Measurements from ENCODE around the gene HOXD12. TPM values are rescaled to one million over a fixed set of nuclear protein-coding genes. Genes with fewer than 3 reads are reported as not detected.

The HOXD12 gene
- total RNA-seq, 2 experiments from 2014 or later: not detected

DNA sequence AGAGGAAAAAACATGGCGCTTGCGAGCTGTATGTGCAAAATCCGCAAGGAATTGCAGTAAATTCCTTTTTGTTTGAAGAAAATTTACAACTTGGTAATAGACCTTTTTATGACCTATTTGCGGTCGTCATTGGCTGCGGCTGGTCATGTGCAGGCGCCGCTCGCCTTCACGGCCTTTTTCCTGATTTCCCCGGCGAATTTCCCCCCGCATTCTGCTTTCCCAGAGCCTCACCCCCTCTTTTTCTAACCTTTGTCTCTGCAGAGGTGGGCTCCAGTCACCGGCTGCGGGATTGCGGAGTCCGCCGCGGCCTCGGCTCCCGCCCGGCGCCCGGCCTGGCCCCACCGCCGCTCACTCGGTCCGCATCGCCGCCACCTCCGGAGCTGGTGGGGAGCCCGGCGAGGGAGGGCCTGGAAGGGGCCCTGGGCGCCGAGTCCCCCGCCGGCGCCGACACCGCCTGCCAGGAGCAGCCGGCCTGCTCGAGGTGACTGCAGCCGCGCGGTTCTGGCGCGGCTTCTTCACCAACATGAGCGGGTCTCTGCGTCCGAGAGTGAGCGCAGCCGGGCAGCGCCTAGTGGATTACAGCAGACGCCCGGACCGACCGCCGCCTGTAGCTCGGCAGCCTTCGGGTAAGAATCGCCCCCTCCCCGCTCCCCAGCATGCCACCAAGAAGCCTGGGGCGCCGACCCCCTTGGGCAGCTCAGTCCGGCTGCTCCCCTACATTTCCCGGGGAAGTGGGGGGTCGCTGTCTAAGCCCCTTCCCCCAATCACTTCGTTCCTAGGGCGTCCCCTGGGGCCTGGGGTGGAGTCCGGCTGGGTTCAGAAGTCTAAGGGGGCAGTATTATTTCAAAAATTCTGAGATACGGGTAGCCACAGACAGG, 37.0 kb downstream of the HOXD12 start:
- H3K9me3 Mint-ChIP-seq (ENCODE audit: low read depth): no peaks in the 10 kb centered on the region
- peaks cover 2% of the 10 kb centered on the region for H3K36me3 Mint-ChIP-seq
- CTCF ChIA-PET: interaction anchor here (0.8 to 1.0 kb wide), 2 partner anchors 9 to 318 kb away, joined by 3 read pairs; no protein-coding TSS in a partner anchor
- peaks cover 20% of the 10 kb centered on the region for H3K4me1 Mint-ChIP-seq
- H3K4me3 Mint-ChIP-seq: no peak overlapping the region
- no peak for DNase-seq
- H3K27me3 Mint-ChIP-seq: peaks cover 89% of the 10 kb centered on the region
- ATAC-seq: no peak
- H3K27ac Mint-ChIP-seq: no peak overlapping the region

DNA sequence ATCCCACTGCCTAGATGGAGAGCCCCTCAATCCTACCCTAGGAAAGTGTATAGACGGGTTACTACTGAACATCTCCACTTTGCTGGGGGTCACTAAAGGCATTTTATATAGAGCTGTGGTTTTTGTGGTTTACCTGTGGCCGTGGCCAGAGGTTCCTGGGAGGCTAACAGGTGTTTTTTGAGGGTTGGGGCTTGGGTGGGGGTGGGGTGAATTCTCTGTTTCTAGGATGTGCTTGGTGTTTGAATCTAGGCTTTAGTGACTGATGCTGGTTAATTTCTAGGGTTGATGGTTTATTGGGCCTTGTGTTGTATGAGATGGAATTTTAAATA, 37.6 kb downstream of the HOXD12 start:
- DNase-seq (no peak), ATAC-seq (no peak)
- CTCF ChIA-PET: no interaction called here
- Mint-ChIP-seq H3K4me1 (peaks cover 17% of the 10 kb centered on the region), H3K4me3 (no peak overlapping the region), H3K27ac (no peak overlapping the region), H3K9me3 (ENCODE audit: low read depth) (no peaks in the 10 kb centered on the region), H3K27me3 (peaks cover 91% of the 10 kb centered on the region), H3K36me3 (peaks cover 2% of the 10 kb centered on the region)

DNA sequence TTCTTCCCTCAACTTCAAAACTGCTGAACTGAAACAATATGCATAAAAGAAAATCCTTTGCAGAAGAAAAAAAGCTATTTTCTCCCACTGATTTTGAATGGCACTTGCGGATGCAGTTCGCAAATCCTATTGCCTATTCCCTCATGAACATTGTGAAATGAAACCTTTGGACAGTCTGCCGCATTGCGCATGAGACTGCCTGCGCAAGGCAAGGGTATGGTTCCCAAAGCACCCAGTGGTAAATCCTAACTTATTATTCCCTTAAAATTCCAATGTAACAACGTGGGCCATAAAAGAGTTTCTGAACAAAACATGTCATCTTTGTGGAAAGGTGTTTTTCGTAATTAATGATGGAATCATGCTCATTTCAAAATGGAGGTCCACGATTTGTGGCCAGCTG, 38.3 kb downstream of the HOXD12 start:
- DNase-seq (no peak), ATAC-seq (no peak)
- Mint-ChIP-seq H3K4me3 (no peak overlapping the region), H3K4me1 (peaks cover 15% of the 10 kb centered on the region), H3K36me3 (peaks cover 2% of the 10 kb centered on the region), H3K27ac (no peak overlapping the region), H3K27me3 (peaks cover 90% of the 10 kb centered on the region), H3K9me3 (ENCODE audit: low read depth) (no peaks in the 10 kb centered on the region)
- CTCF ChIA-PET: interaction anchor here (2.6 to 3.9 kb wide), 3 partner anchors 11 to 513 kb away, joined by 14 to 50 read pairs (median 34); no protein-coding TSS in a partner anchor

DNA sequence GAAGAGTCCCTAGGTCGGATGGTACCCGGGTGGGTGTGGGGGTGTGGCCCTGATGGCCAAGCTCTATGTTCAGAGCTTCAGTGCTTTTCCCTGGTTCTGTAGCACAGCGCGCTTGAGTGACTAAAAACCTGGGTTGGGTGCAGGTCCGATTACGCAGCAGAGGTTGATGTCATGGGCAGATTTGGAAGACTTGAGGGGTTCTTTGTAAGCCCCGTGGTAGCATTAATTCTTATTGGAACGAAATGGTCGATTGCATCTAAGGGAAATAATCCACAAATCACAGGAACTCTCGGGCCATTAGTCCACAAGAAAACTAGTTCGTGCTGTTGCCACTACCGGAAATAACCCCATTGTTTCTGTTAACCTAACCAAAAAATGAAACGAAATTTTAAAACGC, 38.9 kb downstream of the HOXD12 start:
- peaks cover 88% of the 10 kb centered on the region for H3K27me3 Mint-ChIP-seq
- H3K36me3 Mint-ChIP-seq: peaks cover 2% of the 10 kb centered on the region
- no peak overlapping the region for H3K27ac Mint-ChIP-seq
- DNase-seq (no peak), ATAC-seq (no peak)
- H3K4me3 Mint-ChIP-seq: no peak overlapping the region
- no peaks in the 10 kb centered on the region for H3K9me3 Mint-ChIP-seq (ENCODE audit: low read depth)
- H3K4me1 Mint-ChIP-seq: peaks cover 15% of the 10 kb centered on the region
- CTCF ChIA-PET: interaction anchor here (2.6 to 3.9 kb wide), 4 partner anchors 11 to 513 kb away, joined by 14 to 50 read pairs (median 30); no protein-coding TSS in a partner anchor

DNA sequence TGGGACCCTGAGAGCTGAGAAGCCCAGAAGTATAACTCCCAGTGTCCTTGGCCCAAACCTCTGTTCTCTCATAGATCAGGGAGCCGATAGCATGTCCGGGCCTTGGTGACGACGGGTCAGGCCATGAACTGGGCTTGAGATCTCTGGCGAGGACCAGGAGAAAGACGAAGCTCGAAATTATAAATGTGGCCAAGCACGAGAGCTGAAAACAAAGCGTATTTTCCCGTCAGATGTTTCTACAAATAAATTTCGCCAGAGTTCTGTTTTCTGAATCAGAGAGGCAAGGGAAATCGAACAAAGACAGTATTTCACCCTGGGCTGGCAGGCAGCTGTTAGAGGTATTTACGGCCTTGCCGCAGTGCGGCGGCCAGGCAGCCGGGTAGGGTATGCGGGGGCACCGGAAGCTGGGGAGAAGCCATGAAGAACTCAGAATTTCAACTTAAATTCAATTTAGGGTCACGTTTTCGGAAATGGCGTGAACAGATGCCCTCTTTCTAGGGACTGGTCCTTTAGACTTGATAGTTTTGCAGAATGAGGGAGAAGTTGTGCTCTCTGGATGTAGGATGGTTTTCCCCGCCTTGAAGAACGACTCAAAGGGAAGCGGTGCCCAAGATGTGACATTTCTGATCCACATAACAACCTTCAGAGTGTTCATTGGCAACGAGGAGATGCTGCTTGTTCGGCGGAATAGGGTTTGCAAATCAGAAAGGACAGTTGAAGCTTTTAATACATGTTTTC, 39.5 kb downstream of the HOXD12 start:
- no peak for DNase-seq
- Mint-ChIP-seq H3K9me3 (ENCODE audit: low read depth) (no peaks in the 10 kb centered on the region), H3K36me3 (peaks cover 2% of the 10 kb centered on the region), H3K27me3 (peaks cover 88% of the 10 kb centered on the region), H3K4me1 (peaks cover 15% of the 10 kb centered on the region), H3K4me3 (no peak overlapping the region), H3K27ac (no peak overlapping the region)
- CTCF ChIA-PET: interaction anchor here (0.6 to 3.9 kb wide), 9 partner anchors 8 to 1022 kb away, joined by 3 to 50 read pairs (median 12); no protein-coding TSS in a partner anchor
- no peak for ATAC-seq

DNA sequence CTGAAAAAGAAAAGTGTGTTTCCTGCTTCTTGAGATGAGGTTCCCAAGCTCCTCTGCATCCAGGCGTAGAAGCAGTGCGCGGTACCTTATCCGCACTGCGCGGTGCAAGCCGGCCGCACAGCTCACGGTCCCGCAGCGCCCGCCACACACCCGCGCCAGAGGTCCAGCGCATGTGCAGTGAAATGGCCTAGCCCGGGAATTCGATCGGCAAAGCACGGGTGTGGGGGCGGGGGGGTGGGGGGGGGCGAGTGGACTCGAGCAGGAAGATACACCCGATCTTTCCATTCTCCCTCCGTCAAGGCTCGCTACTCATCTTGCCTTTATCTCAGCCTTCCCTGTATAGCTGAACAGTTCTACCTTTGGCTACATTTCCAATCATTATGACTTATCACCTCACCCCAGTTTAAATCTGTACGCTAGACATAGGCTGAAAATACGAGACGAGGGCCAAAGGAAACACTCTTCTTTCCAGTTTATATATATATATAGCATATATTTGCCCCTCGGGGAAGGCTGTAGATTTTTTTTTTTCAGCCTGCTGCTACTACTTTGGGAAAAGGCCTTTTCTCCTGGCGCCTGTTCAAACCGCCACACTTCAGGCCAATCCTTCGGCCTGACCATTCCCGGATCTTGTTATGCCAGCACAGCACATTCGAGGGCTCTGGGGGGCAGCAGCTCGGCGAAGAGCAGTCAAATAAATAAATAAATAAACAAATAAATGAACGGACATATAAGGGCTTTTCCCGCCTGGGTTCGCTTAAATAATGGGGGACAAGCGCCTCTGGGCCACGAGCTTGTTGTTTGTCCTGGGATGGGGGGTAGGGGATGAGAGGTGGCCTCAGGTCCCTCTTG, 40.3 kb downstream of the HOXD12 start:
- Mint-ChIP-seq H3K4me3 (no peak overlapping the region), H3K27me3 (peaks cover 86% of the 10 kb centered on the region), H3K27ac (no peak overlapping the region), H3K9me3 (ENCODE audit: low read depth) (no peaks in the 10 kb centered on the region), H3K36me3 (peaks cover 2% of the 10 kb centered on the region), H3K4me1 (peaks cover 15% of the 10 kb centered on the region)
- no peak for DNase-seq
- ATAC-seq: no peak
- CTCF ChIA-PET: interaction anchor here (0.6 to 3.9 kb wide), 30 partner anchors 8 to 1021 kb away, joined by 3 to 50 read pairs (median 4); partner anchors contain the start of gene HOXD4

DNA sequence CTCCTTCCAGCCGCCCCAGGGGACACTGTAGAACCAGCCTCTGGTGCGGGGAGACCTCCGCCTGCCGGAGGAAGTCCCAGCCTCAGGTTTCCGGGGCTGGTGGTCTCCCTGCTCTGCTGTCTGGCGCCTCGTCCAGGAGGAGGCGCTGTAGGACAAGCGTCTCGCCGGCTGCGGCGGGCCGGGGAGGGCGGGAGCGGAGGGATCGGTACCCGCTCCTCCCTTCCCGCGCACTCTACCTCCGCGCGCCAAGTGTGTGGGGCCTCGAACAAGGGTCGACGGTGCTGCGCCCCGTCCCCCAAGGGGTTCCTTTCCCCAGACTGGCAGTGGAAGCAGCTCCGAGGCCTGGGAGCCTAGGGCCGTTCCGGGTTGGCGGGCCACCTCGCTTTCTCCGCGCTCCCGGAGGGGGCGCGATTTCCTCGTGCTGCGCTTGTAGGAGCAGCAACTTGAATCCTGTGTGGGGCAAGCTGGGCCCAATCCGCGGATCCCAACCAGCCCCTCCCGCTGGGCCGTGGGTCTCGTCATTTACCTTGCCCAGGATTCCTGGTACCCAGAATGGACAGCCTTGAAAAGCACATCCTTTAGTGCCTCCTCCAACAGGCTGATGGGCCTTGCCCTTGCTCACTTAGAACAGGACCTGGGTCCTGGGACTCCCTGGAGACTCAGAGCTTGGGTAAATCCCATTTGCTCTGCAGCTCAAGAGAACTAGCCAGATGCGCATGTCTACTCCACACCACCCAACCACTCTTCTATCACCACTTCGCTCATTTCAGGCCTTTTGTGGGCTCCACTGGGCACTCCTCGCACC, 41.1 kb downstream of the HOXD12 start:
- Mint-ChIP-seq H3K36me3 (peaks cover 2% of the 10 kb centered on the region), H3K27me3 (peaks cover 86% of the 10 kb centered on the region), H3K27ac (no peak overlapping the region), H3K4me3 (peak overlapping the region; percentile 26), H3K9me3 (ENCODE audit: low read depth) (no peaks in the 10 kb centered on the region), H3K4me1 (peaks cover 13% of the 10 kb centered on the region)
- ATAC-seq (peak; percentile 94), DNase-seq (peak; percentile 80)
- CTCF ChIA-PET: interaction anchor here (0.7 to 3.9 kb wide), 35 partner anchors 9 to 1020 kb away, joined by 3 to 50 read pairs (median 4); partner anchors contain the start of gene HOXD4

DNA sequence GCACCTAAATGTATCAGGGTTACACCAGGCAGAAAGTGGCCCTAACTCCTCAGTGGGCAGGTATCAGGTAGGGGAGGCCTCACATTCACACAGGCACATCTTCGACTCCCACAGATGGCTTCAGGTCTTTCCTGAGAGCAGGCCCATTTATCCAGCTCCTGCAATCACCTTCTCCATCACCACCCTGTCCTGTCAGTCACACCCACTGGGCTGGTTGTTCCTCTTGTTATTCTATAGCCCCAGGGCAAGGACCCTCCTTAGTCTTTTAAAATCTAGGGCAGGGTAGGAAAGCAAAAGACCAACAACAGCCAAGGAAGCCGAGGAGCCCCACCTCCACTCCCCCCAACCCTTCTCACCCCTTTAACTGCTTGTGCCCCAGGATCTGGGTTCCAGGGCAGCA, 42.7 kb downstream of the HOXD12 start:
- peaks cover 10% of the 10 kb centered on the region for H3K4me1 Mint-ChIP-seq
- H3K27ac Mint-ChIP-seq: no peak overlapping the region
- ATAC-seq: no peak
- H3K4me3 Mint-ChIP-seq: no peak overlapping the region
- no peaks in the 10 kb centered on the region for H3K9me3 Mint-ChIP-seq (ENCODE audit: low read depth)
- H3K36me3 Mint-ChIP-seq: peaks cover 2% of the 10 kb centered on the region
- CTCF ChIA-PET: interaction anchor here (2.5 to 2.7 kb wide), 2 partner anchors 313 to 412 kb away, joined by 10 read pairs; no protein-coding TSS in a partner anchor
- H3K27me3 Mint-ChIP-seq: peaks cover 88% of the 10 kb centered on the region
- DNase-seq: no peak

DNA sequence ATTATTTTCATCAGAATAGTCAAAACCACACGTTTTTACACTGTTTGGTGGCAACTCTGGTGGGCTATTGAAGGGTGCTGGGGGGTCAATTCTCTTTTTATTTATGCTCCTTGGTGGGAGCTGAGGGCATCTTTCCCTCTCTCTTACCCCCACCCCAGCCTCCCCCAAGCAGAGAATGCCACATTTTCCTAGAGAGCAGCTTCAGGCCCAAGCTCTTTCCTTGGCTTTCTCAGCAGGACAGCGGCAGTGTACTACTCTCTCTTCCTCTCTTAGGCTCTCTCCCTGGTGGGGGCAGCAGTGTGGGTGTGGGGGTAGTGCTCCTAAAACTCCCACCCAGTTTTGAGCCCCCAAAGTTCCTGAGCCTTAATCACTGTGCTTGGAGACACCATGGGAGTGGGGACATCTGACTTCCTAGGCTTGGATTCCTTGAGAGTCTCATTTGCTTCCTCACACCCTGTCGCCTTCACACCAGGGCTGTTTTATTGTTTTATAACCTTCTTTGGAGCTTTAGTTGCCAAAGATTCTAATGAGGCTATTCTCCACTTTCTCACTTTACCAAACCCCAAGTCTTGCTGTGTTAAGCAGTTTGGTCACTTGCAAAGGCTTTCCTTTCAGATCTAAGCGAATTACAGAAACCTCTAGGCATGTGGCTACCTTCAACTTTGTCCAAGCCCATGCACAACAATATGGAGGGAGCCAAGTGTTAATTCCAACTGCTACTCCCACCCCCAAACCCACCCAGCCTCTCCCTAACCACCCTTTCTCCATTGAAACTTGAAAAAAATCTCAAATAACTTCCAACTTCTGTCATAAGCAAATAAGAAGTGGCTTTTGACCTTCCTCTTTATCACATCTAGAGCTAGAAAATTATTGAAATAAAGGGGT, 45.7 kb downstream of the HOXD12 start:
- Mint-ChIP-seq H3K9me3 (ENCODE audit: low read depth) (no peaks in the 10 kb centered on the region), H3K27ac (no peak overlapping the region), H3K4me1 (no peaks in the 10 kb centered on the region), H3K4me3 (no peak overlapping the region), H3K27me3 (peaks cover 90% of the 10 kb centered on the region), H3K36me3 (no peaks in the 10 kb centered on the region)
- ATAC-seq: no peak
- DNase-seq: no peak
- CTCF ChIA-PET: interaction anchor here (1.0 to 1.8 kb wide), 5 partner anchors 9 to 492 kb away, joined by 3 to 4 read pairs (median 4); no protein-coding TSS in a partner anchor

DNA sequence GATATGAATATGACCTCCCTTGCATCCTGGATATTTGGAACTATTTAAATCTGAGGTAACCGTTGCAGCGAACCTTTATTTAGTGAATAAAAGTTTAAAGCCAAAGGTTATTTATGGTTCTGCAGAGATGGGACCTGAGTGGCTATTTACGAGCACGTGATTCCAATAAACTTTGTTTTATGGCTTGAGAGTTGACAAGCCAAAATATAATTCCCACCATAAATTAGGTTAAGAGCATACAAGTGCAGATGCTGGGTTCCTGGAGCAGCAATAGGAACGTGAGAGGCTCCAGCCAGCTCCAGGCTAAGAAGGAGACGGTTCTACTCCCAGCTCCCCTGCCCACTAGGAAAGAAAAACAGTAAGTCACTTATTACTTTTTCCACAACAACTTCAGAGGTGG, 46.5 kb downstream of the HOXD12 start:
- Mint-ChIP-seq H3K27ac (no peak overlapping the region), H3K4me3 (no peak overlapping the region), H3K36me3 (no peaks in the 10 kb centered on the region), H3K4me1 (no peaks in the 10 kb centered on the region), H3K9me3 (ENCODE audit: low read depth) (no peaks in the 10 kb centered on the region), H3K27me3 (peaks cover 93% of the 10 kb centered on the region)
- CTCF ChIA-PET: interaction anchor here (1.0 to 1.7 kb wide), 3 partner anchors 14 to 408 kb away, joined by 3 to 4 read pairs (median 3); no protein-coding TSS in a partner anchor
- ATAC-seq (no peak), DNase-seq (no peak)

DNA sequence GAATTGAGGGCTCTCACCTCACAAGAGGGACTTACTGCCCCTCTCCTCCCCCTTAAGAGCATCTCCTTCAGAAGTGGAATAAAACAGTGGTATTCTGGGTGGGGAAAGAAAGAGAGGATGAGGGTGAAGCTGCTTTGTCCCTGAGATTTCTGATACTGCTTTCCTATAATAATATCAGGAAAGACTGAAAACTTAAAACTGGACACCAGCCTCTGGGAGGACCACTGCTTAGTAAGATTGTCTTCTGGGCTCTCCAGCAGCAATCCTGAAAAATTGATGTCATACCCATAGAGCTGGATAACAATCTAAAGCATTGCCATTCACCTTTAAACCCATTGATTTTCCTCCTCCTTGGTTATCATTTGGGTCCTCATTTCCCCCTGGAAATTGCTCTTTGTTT, 47.0 kb downstream of the HOXD12 start:
- Mint-ChIP-seq H3K4me1 (no peaks in the 10 kb centered on the region), H3K27me3 (peaks cover 93% of the 10 kb centered on the region), H3K9me3 (ENCODE audit: low read depth) (no peaks in the 10 kb centered on the region), H3K27ac (no peak overlapping the region), H3K4me3 (no peak overlapping the region), H3K36me3 (no peaks in the 10 kb centered on the region)
- ATAC-seq (no peak), DNase-seq (no peak)
- CTCF ChIA-PET: interaction anchor here (1.0 to 1.7 kb wide), 2 partner anchors 15 to 408 kb away, joined by 3 to 4 read pairs; no protein-coding TSS in a partner anchor
